ENCODE results near the gene NAA60. TPM values are rescaled to one million over a fixed set of nuclear protein-coding genes. Genes with fewer than 3 reads are reported as not detected.

The NAA60 gene
- total and polyA plus RNA-seq, 3 donors from 2014 or later = 61.8 to 120 (median 99.2) TPM

DNA sequence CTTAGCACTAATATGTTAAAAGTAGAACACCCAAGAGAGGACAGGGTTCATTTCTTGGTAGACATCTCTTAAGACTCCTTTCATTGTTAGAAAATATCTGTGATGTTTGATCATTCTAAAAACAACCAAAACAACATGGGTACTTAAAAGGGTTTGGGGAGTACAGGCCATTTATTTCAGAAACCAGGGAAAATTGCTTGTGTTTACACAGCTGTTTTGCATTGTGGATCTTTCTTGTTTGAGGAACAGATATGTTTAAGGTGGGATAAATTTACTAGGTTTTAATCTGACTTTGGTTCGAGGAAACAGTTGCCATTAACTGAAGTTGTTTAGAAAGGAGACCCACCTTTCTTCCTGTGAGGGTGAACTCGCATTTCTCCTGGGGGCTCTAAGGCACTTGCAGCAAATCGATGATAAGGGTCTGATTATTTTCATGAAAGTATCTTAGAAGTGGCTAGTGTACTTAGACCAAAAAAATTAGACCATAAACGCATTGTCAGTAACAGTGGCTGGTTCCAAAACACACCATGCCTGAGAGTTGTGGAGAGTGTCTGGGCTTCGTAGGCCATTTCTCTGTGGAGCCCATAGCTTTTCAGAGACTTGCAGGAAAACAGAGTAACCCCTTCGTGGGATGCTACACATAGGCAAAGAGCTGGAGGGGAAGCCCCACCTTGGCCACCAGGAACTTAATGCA, 75.0 kb downstream of the NAA60 start:
- no peak for DNase-seq
- H3K36me3 ChIP-seq (ENCODE audit: low read depth, missing control alignments) = no peaks in the 10 kb centered on the region
- H3K4me1 ChIP-seq = no peaks in the 10 kb centered on the region
- intact Hi-C loops (cut with DNase I; ENCODE audit: low total_unique reads) = no loop called here
- WGBS, 2 donors = 75 to 86% methylated on average over 6 of the region's 6 CpGs
- no peak overlapping the region for H3K27ac ChIP-seq
- no peak overlapping the region for H3K4me3 ChIP-seq
- H3K27me3 ChIP-seq = no peaks in the 10 kb centered on the region
- H3K9me3 ChIP-seq = no peaks in the 10 kb centered on the region
- no peak for TF ChIP-seq POLR2A (IDR thresholded peaks at IDR 0.05)

DNA sequence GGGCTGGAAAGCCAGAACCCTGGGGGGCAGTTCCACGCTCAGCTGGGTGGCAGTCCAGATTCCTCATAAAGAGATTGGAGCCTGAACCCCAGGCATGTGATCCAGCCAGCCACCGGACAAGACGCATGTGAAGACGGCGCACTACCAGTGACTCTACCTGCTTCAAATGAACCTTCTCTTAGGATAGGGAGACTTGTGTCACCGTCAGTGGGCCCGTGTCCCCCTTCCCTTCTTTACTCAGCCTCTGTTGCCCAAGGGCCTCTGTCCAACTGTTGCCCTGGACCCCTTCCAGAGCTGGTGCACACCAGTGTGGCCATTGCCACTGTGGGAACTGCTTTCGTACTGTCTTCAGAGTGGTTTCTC, 75.5 kb downstream of the NAA60 start:
- no peak overlapping the region for H3K4me3 ChIP-seq
- H3K27ac ChIP-seq = no peak overlapping the region
- no peak for TF ChIP-seq POLR2A (IDR thresholded peaks at IDR 0.05)
- TF ChIP-seq, protein P1, sequence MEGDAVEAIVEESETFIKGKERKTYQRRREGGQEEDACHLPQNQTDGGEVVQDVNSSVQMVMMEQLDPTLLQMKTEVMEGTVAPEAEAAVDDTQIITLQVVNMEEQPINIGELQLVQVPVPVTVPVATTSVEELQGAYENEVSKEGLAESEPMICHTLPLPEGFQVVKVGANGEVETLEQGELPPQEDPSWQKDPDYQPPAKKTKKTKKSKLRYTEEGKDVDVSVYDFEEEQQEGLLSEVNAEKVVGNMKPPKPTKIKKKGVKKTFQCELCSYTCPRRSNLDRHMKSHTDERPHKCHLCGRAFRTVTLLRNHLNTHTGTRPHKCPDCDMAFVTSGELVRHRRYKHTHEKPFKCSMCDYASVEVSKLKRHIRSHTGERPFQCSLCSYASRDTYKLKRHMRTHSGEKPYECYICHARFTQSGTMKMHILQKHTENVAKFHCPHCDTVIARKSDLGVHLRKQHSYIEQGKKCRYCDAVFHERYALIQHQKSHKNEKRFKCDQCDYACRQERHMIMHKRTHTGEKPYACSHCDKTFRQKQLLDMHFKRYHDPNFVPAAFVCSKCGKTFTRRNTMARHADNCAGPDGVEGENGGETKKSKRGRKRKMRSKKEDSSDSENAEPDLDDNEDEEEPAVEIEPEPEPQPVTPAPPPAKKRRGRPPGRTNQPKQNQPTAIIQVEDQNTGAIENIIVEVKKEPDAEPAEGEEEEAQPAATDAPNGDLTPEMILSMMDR (IDR thresholded peaks at IDR 0.05) = no peak
- 90 to 100% methylated on average over 7 to 8 of the region's 8 CpGs for WGBS, 2 donors
- no peaks in the 10 kb centered on the region for H3K27me3 ChIP-seq
- intact Hi-C loops (cut with DNase I; ENCODE audit: low total_unique reads) = no loop called here
- H3K36me3 ChIP-seq (ENCODE audit: low read depth, missing control alignments) = no peaks in the 10 kb centered on the region
- H3K4me1 ChIP-seq = no peaks in the 10 kb centered on the region
- no peaks in the 10 kb centered on the region for H3K9me3 ChIP-seq
- DNase-seq = no peak

DNA sequence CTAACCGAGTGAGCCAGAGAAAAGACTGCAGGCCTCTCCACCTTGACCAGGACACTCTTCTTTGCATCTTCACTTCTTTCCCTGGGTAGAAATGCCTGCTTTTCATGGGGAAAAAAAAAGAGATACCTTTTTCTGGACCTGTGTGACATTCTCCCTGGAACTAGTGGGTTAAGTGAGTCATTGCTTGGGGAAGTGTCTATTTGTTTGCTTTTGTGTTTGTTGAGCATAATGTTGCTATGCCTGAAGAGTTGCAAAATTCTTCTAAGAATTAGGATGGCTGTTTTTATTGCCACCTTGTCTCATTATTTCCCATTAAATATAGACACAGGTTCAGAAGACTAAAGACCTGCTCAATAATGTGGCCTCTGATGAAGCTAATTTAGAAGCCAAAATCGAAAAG, 76.1 kb downstream of the NAA60 start:
- Histone ChIP-seq H3K4me3 (no peak overlapping the region), H3K27me3 (no peaks in the 10 kb centered on the region), H3K27ac (no peak overlapping the region), H3K4me1 (no peaks in the 10 kb centered on the region), H3K36me3 (ENCODE audit: low read depth, missing control alignments) (no peaks in the 10 kb centered on the region), H3K9me3 (no peaks in the 10 kb centered on the region)
- intact Hi-C loops (cut with DNase I; ENCODE audit: low total_unique reads) = no loop called here
- DNase-seq = no peak
- 93 to 98% methylated on average over 2 of the region's 2 CpGs for WGBS, 2 donors
- no peak for TF ChIP-seq POLR2A (IDR thresholded peaks at IDR 0.05)
- TF ChIP-seq, protein P1 (IDR thresholded peaks at IDR 0.05) = no peak

DNA sequence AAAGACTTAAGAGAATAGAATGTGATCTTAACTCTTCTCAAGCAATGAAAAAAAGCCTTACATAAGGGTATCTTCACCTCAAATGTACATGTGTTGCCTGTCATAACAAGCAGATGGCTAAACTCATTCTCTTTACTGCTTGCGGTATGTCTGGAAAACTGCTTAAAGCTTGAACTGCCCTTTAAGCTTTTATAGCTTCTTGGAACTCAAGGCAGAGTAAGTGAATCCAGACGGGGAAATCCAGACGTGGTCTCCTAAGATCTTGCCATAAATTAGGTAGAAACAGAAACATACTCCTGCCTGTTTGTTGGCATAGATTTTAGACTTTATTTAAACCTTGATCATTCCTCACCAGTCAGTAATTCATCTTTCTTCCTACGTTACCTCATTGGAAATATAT, 76.9 kb downstream of the NAA60 start:
- H3K27ac ChIP-seq = no peak overlapping the region
- H3K9me3 ChIP-seq = no peaks in the 10 kb centered on the region
- H3K4me3 ChIP-seq = no peak overlapping the region
- TF ChIP-seq, protein P1 (IDR thresholded peaks at IDR 0.05) = no peak
- TF ChIP-seq POLR2A (IDR thresholded peaks at IDR 0.05) = no peak
- no peaks in the 10 kb centered on the region for H3K36me3 ChIP-seq (ENCODE audit: low read depth, missing control alignments)
- intact Hi-C loops (cut with DNase I; ENCODE audit: low total_unique reads) = no loop called here
- WGBS, 2 donors = 72 to 79% methylated on average over 4 of the region's 4 CpGs
- no peaks in the 10 kb centered on the region for H3K4me1 ChIP-seq
- no peak for DNase-seq
- H3K27me3 ChIP-seq = no peaks in the 10 kb centered on the region

DNA sequence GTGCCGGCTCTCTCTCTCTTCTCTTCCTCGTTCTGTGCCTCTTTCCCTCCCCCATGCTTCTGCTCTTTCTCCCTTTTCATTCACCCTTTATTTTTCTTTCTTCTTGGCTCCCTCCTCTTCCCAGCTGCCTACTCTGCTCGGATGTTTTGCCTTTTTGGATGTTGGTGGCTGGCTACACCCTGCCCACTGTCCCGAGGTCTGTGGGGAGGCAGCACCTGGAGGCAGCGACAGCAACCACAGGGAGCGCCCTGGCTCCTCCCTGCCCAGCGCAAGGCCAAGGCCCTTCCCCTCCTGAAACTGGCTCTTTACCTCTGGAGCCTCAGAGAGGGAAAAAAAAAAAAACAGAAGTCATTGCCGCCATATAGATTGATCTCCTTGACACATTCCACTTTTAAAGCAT, 77.4 kb downstream of the NAA60 start:
- no peak overlapping the region for H3K27ac ChIP-seq
- no peak for TF ChIP-seq POLR2A (IDR thresholded peaks at IDR 0.05)
- TF ChIP-seq, protein P1 (IDR thresholded peaks at IDR 0.05) = no peak
- no peaks in the 10 kb centered on the region for H3K9me3 ChIP-seq
- intact Hi-C loops (cut with DNase I; ENCODE audit: low total_unique reads) = no loop called here
- no peaks in the 10 kb centered on the region for H3K36me3 ChIP-seq (ENCODE audit: low read depth, missing control alignments)
- H3K4me3 ChIP-seq = no peak overlapping the region
- no peaks in the 10 kb centered on the region for H3K4me1 ChIP-seq
- no peak for DNase-seq
- H3K27me3 ChIP-seq = no peaks in the 10 kb centered on the region
- 56 to 72% methylated on average over 8 of the region's 8 CpGs for WGBS, 2 donors
